Mesenchymal stem cell (in vitro differentiated cells and primary cell): ENCODE measurements around the gene ENTPD5.
"Not testable (repeated sequence)": the region's sequence is repeated elsewhere in the genome, so short reads cannot be mapped to it uniquely, and the experiment has no call there.

Experiments used
- DNase-seq: peaks from one replicate; pipeline ENCODE4 v3.0.0-alpha.2; 2013
- H2AFZ ChIP-seq: one replicate; pipeline ENCODE4 v1.6.1; 2013; ENCODE audit warnings: low read depth, mild to moderate bottlenecking, control low read depth, inconsistent platforms, low read length, moderate library complexity
- H2AK5ac ChIP-seq: 2 replicates; pipeline ENCODE4 v1.6.1; 2013; ENCODE audit warnings: low read length, moderate library complexity, mild to moderate bottlenecking, inconsistent platforms; ENCODE audit not compliant: severe bottlenecking
- H2BK120ac ChIP-seq: one replicate; pipeline ENCODE4 v1.6.1; 2013; ENCODE audit warnings: low read depth, mild to moderate bottlenecking, inconsistent platforms, low read length, moderate library complexity
- H2BK12ac ChIP-seq, 2 experiments: one replicate each; pipeline ENCODE4 v1.6.1; 2013; ENCODE audit warnings: inconsistent platforms in 2 of 2, low read length in 2 of 2, mild to moderate bottlenecking in 2 of 2, moderate library complexity in 2 of 2, control low read depth in 1 of 2
- H2BK15ac ChIP-seq: one replicate; pipeline ENCODE4 v1.6.1; 2013; ENCODE audit warnings: mild to moderate bottlenecking, low read depth, inconsistent platforms; ENCODE audit not compliant: poor library complexity, severe bottlenecking
- H2BK5ac ChIP-seq: 2 replicates; pipeline ENCODE4 v1.6.1; 2013; ENCODE audit warnings: low read depth, mild to moderate bottlenecking, low read length, control low read depth, inconsistent platforms; ENCODE audit not compliant: poor library complexity, severe bottlenecking
- H3K14ac ChIP-seq, 2 experiments: one replicate each; pipeline ENCODE4 v1.6.1; 2013; ENCODE audit warnings: inconsistent platforms in 2 of 2, low read length in 2 of 2, control low read depth in 1 of 2, mild to moderate bottlenecking in 1 of 2, moderate library complexity in 1 of 2
- H3K18ac ChIP-seq, 2 experiments: one replicate each; pipeline ENCODE4 v1.6.1; 2013; ENCODE audit warnings: inconsistent platforms in 2 of 2, low read length in 2 of 2, control low read depth in 1 of 2, low read depth in 1 of 2, mild to moderate bottlenecking in 1 of 2
- H3K23ac ChIP-seq, 2 experiments: one replicate each; pipeline ENCODE4 v1.6.1; 2013; ENCODE audit warnings: inconsistent platforms in 2 of 2, low read length in 2 of 2, mild to moderate bottlenecking in 2 of 2, moderate library complexity in 2 of 2, control low read depth in 1 of 2
- H3K27ac ChIP-seq: 2 replicates; pipeline ENCODE4 v1.5.1; 2013; ENCODE audit warnings: mild to moderate bottlenecking, moderate library complexity, low read length, control low read depth, inconsistent platforms; ENCODE audit not compliant: poor library complexity, severe bottlenecking
- H3K27me3 ChIP-seq, 2 experiments: 2 replicates each; pipeline versions ENCODE4 v1.6.1 to v1.7.0; 2013; ENCODE audit warnings: low read length in 2 of 2, mild to moderate bottlenecking in 2 of 2, moderate library complexity in 2 of 2, control low read depth in 1 of 2, inconsistent platforms in 1 of 2; ENCODE audit not compliant: control insufficient read depth in 1 of 2, insufficient read depth in 1 of 2
- H3K36me3 ChIP-seq, 2 experiments: 2 replicates each; pipeline versions ENCODE4 v1.6.1 to v1.7.0; 2013; ENCODE audit warnings: low read length in 2 of 2, control low read depth in 1 of 2, inconsistent platforms in 1 of 2, low read depth in 1 of 2, mild to moderate bottlenecking in 1 of 2; ENCODE audit not compliant: insufficient read depth in 2 of 2, control insufficient read depth in 1 of 2
- H3K4ac ChIP-seq, 2 experiments: one replicate each; pipeline ENCODE4 v1.6.1; 2013; ENCODE audit warnings: inconsistent platforms in 2 of 2, low read length in 2 of 2, mild to moderate bottlenecking in 2 of 2, moderate library complexity in 2 of 2, control low read depth in 1 of 2, low read depth in 1 of 2
- H3K4me1 ChIP-seq: 2 replicates; pipeline ENCODE4 v1.6.1; 2013; ENCODE audit warnings: low read depth, low read length, control low read depth; ENCODE audit not compliant: control insufficient read depth, insufficient read depth
- H3K4me2 ChIP-seq: 2 replicates; pipeline ENCODE4 v1.6.1; 2013; ENCODE audit warnings: low read length, mild to moderate bottlenecking, inconsistent platforms; ENCODE audit not compliant: poor library complexity, severe bottlenecking
- H3K4me3 ChIP-seq, 2 experiments: 2 replicates each; pipeline versions ENCODE4 v1.5.1 to v1.7.0; 2013; ENCODE audit warnings: low read length in 2 of 2, mild to moderate bottlenecking in 2 of 2, control low read depth in 1 of 2, low read depth in 1 of 2; ENCODE audit not compliant: insufficient read depth in 1 of 2
- H3K79me1 ChIP-seq: replicated peaks from 2 replicates; pipeline ENCODE4 v1.6.1; 2013; ENCODE audit warnings: mild to moderate bottlenecking, control low read depth, low read length, inconsistent platforms; ENCODE audit not compliant: poor library complexity, severe bottlenecking
- H3K9ac ChIP-seq: 2 replicates; pipeline ENCODE4 v1.7.0; 2013; ENCODE audit warnings: mild to moderate bottlenecking, low read length, moderate library complexity
- H3K9me3 ChIP-seq: 2 replicates; pipeline ENCODE4 v1.7.0; 2013; ENCODE audit warnings: mild to moderate bottlenecking, low read length; ENCODE audit not compliant: control insufficient read depth
- H4K8ac ChIP-seq: one replicate; pipeline ENCODE4 v1.6.1; 2013; ENCODE audit warnings: inconsistent platforms, mild to moderate bottlenecking, low read length, moderate library complexity
- H4K91ac ChIP-seq: one replicate; pipeline ENCODE4 v1.6.1; 2013; ENCODE audit warnings: mild to moderate bottlenecking, low read length, inconsistent platforms
- WGBS: methylation state at CpG from one replicate; pipeline ENCODE4 v1.1.7; 2013; ENCODE audit warnings: mixed read lengths; 5-methylcytosine and 5-hydroxymethylcytosine counted together

The ENTPD5 gene

DNA sequence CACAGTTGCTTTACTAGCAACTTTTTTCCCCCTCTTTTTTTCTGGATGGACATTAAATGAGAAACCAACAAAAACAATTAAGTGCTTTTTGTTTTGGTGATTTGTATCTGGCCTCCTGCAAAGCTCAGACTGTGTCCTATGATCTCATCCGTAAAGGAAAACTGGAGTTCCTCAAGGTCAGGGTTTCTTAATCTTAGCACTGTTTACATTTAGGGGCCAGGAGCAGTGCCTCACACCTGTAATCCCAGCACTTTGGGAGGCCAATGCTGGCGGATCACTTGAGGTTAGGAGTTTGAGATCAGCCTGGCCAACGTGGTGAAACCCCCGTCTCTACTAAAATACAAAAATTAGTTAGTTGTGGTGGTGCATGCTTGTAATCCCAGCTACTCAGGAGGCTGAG, 28.0 kb downstream of the ENTPD5 start:
- Histone ChIP-seq H3K14ac (no peak overlapping the region), H3K4me3 (no peak overlapping the region), H3K9ac (no peak overlapping the region), H3K23ac (no peak overlapping the region), H4K8ac (no peak overlapping the region), H2BK120ac (no peak overlapping the region), H3K79me1 (peaks cover 4% of the 10 kb centered on the region), H2BK12ac (no peak overlapping the region), H2AK5ac (no peak overlapping the region), H3K9me3 (no peaks in the 10 kb centered on the region), H2BK5ac (no peak overlapping the region), H2BK15ac (no peak overlapping the region), H3K4me1 (peaks cover 6% of the 10 kb centered on the region), H4K91ac (no peak overlapping the region), H3K4ac (no peak overlapping the region), H3K4me2 (no peak overlapping the region), H3K27ac (no peak overlapping the region), H3K18ac (no peak overlapping the region), H3K36me3 (peaks cover 6 to 26% of the 10 kb centered on the region in 2 experiments), H3K27me3 (no peaks in the 10 kb centered on the region), H2AFZ (no peak overlapping the region)
- DNase-seq, result no peak
- 87% methylated on average over 2 of the region's 4 CpGs for WGBS

DNA sequence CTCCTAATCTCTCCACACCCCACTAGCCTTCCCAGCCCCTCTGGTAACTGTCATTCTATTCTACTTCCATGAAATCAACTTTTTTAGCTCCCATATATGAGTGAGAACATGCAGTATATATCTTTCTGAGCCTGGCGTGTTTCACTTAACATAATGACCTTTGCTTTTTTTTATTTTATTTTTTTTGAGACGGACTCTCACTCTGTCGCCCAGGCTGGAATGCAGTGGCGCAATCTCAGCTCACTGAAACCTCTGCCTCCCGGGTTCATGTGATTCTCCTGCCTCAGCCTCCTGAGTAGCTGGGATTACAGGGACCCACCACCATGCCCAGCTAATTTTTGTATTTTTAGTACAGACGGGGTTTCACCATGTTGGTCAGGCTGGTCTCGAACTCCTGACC, 30.4 kb downstream of the ENTPD5 start:
- not testable (repeated sequence) for H3K4me2 ChIP-seq, H3K79me1 ChIP-seq, H2BK120ac ChIP-seq, H3K4ac ChIP-seq, H3K23ac ChIP-seq, H3K4me1 ChIP-seq, H3K4me3 ChIP-seq, H4K8ac ChIP-seq, H3K9me3 ChIP-seq, H2BK12ac ChIP-seq, H3K27me3 ChIP-seq, H2AK5ac ChIP-seq, H4K91ac ChIP-seq, H3K9ac ChIP-seq, H3K18ac ChIP-seq, H2BK5ac ChIP-seq, H2AFZ ChIP-seq, H3K27ac ChIP-seq, H2BK15ac ChIP-seq, H3K14ac ChIP-seq
- 85% methylated on average over 5 of the region's 7 CpGs for WGBS
- H3K36me3 ChIP-seq, result peaks cover 6 to 27% of the 10 kb centered on the region in 2 experiments
- DNase-seq, result peak; percentile 3

- Histone ChIP-seq H2BK12ac (no peak overlapping the region), H3K23ac (no peak overlapping the region), H3K9me3 (no peaks in the 10 kb centered on the region), H2BK15ac (no peak overlapping the region), H3K18ac (no peak overlapping the region), H3K27me3 (no peaks in the 10 kb centered on the region), H3K4me1 (peaks cover 3% of the 10 kb centered on the region), H3K4me3 (no peak overlapping the region), H3K4me2 (no peak overlapping the region), H3K27ac (no peak overlapping the region), H4K91ac (no peak overlapping the region), H3K9ac (no peak overlapping the region), H3K14ac (no peak overlapping the region), H4K8ac (no peak overlapping the region), H3K36me3 (peaks cover 6 to 27% of the 10 kb centered on the region in 2 experiments), H2BK5ac (no peak overlapping the region), H2AK5ac (no peak overlapping the region), H3K4ac (no peak overlapping the region), H2BK120ac (no peak overlapping the region), H2AFZ (no peak overlapping the region), H3K79me1 (no peaks in the 10 kb centered on the region)
- WGBS, result 100% methylated on average over 1 of the region's 3 CpGs
- no peak for DNase-seq
Measured at GRCh38 chr14:73988065-73988464, 31.0 kb downstream of the ENTPD5 start.

- DNase-seq, result peak; percentile 72
- Histone ChIP-seq H3K23ac (no peak overlapping the region), H3K4me1 (peaks cover 13% of the 10 kb centered on the region), H2BK12ac (no peak overlapping the region), H2BK120ac (no peak overlapping the region), H2BK5ac (no peak overlapping the region), H3K79me1 (no peaks in the 10 kb centered on the region), H2BK15ac (no peak overlapping the region), H3K18ac (peak overlapping the region in 1 of 2 experiments; percentile 26), H3K36me3 (peaks cover 7 to 38% of the 10 kb centered on the region in 2 experiments), H3K4ac (no peak overlapping the region), H3K4me2 (no peak overlapping the region), H3K9me3 (no peaks in the 10 kb centered on the region), H3K27ac (peak overlapping the region; percentile 31), H3K27me3 (no peaks in the 10 kb centered on the region), H2AFZ (no peak overlapping the region), H4K91ac (no peak overlapping the region), H3K14ac (no peak overlapping the region), H3K9ac (no peak overlapping the region), H3K4me3 (no peak overlapping the region), H2AK5ac (no peak overlapping the region), H4K8ac (peak overlapping the region; percentile 22)
- 16% methylated on average over 2 of the region's 4 CpGs for WGBS
Measured at GRCh38 chr14:73977896-73978295, 41.2 kb downstream of the ENTPD5 start.
